Measurements from ENCODE around the gene MLF1. TPM values are rescaled to one million over a fixed set of nuclear protein-coding genes. Genes with fewer than 3 reads are reported as not detected.

MLF1 gene
- total RNA-seq, 1 donor from 2014 or later = 37.0 TPM

DNA sequence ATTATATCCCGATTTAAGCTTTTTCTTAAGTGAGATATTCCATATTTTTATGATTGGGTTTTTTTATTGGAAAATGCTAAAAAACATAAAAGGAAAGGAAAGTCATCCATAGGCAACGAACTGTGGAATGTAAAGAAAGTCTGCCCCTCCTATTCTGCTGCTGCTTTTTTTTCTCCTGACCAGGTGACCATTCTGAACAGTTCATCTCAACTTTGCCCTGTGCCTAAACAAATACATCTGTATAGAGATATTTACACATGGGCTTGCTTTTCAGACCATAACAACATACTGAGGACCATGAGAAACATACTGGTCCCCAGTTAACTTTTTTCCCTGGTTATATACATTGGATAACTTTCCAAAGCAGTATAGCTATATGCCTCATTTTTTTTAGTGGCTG lies 18.9 kb upstream of the MLF1 start:
- no peak overlapping the region for H3K9ac ChIP-seq
- H2AFZ ChIP-seq (replicated peaks) = no peak overlapping the region
- Mint-ChIP-seq H3K36me3 (no peaks in the 10 kb centered on the region), H3K9me3 (no peaks in the 10 kb centered on the region), H3K27me3 (ENCODE audit: insufficient read depth, low read depth) (peaks cover 2% of the 10 kb centered on the region), H3K4me3 (no peak overlapping the region), H3K4me1 (no peaks in the 10 kb centered on the region), H3K27ac (no peak overlapping the region)
- H3K27ac ChIP-seq = no peak overlapping the region
- DNase-seq (ENCODE audit: low spot score) = no peak
- no peaks in the 10 kb centered on the region for H3K9me3 ChIP-seq (ENCODE audit: low read depth)
- no peak overlapping the region for H3K4me3 ChIP-seq
- H3K27me3 ChIP-seq = no peaks in the 10 kb centered on the region
- no peaks in the 10 kb centered on the region for H3F3A ChIP-seq (ENCODE audit: low read depth)
- H3K79me2 ChIP-seq (ENCODE audit: low read depth) = no peaks in the 10 kb centered on the region
- H3K4me2 ChIP-seq = no peak overlapping the region
- H4K20me1 ChIP-seq (ENCODE audit: low read depth) = no peaks in the 10 kb centered on the region
- TF ChIP-seq EZH2 (IDR thresholded peaks at IDR 0.05) (no peak), EZH2phosphoT487 (IDR thresholded peaks at IDR 0.05) (no peak)
- TF ChIP-seq, protein P1, sequence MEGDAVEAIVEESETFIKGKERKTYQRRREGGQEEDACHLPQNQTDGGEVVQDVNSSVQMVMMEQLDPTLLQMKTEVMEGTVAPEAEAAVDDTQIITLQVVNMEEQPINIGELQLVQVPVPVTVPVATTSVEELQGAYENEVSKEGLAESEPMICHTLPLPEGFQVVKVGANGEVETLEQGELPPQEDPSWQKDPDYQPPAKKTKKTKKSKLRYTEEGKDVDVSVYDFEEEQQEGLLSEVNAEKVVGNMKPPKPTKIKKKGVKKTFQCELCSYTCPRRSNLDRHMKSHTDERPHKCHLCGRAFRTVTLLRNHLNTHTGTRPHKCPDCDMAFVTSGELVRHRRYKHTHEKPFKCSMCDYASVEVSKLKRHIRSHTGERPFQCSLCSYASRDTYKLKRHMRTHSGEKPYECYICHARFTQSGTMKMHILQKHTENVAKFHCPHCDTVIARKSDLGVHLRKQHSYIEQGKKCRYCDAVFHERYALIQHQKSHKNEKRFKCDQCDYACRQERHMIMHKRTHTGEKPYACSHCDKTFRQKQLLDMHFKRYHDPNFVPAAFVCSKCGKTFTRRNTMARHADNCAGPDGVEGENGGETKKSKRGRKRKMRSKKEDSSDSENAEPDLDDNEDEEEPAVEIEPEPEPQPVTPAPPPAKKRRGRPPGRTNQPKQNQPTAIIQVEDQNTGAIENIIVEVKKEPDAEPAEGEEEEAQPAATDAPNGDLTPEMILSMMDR (IDR thresholded peaks at IDR 0.05) = no peak
- no peaks in the 10 kb centered on the region for H3K4me1 ChIP-seq
- H3K36me3 ChIP-seq = no peaks in the 10 kb centered on the region

DNA sequence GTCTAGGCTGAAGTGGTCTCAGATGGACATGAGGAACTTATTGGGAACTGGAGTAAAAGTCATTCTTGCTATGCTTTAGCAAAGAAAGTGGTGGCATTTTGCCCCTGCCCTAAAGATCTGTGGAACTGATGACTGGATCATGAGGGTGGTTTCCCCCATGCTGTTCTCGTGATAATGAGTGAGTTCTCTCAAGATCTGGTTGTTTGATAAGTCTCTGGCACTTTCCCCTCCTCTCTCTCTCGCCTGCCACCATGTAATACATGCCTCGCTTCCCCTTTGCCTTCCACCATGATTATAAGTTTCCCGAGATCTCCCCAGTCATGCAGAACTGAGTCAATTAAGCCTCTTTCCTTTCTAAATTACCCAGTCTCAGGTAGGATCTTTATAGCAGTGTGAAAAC lies 11.5 kb upstream of the MLF1 start:
- no peaks in the 10 kb centered on the region for H3K9me3 Mint-ChIP-seq
- no peaks in the 10 kb centered on the region for H3K4me1 Mint-ChIP-seq
- H3K9me3 ChIP-seq (ENCODE audit: low read depth) = no peaks in the 10 kb centered on the region
- no peak overlapping the region for H3K4me2 ChIP-seq
- H3K27ac Mint-ChIP-seq = no peak overlapping the region
- no peak overlapping the region for H3K4me3 Mint-ChIP-seq
- no peaks in the 10 kb centered on the region for H3K27me3 ChIP-seq
- no peak overlapping the region for H3K4me3 ChIP-seq
- no peaks in the 10 kb centered on the region for H3K27me3 Mint-ChIP-seq (ENCODE audit: insufficient read depth, low read depth)
- H3F3A ChIP-seq (ENCODE audit: low read depth) = no peaks in the 10 kb centered on the region
- no peak overlapping the region for H2AFZ ChIP-seq (replicated peaks)
- TF ChIP-seq, protein P1 (IDR thresholded peaks at IDR 0.05) = no peak
- TF ChIP-seq EZH2 (IDR thresholded peaks at IDR 0.05) (no peak), EZH2phosphoT487 (IDR thresholded peaks at IDR 0.05) (no peak)
- no peaks in the 10 kb centered on the region for H3K36me3 ChIP-seq
- H3K36me3 Mint-ChIP-seq = no peaks in the 10 kb centered on the region
- H4K20me1 ChIP-seq (ENCODE audit: low read depth) = no peaks in the 10 kb centered on the region
- no peaks in the 10 kb centered on the region for H3K79me2 ChIP-seq (ENCODE audit: low read depth)
- no peaks in the 10 kb centered on the region for H3K4me1 ChIP-seq
- H3K27ac ChIP-seq = no peak overlapping the region
- no peak for DNase-seq (ENCODE audit: low spot score)
- no peak overlapping the region for H3K9ac ChIP-seq

DNA sequence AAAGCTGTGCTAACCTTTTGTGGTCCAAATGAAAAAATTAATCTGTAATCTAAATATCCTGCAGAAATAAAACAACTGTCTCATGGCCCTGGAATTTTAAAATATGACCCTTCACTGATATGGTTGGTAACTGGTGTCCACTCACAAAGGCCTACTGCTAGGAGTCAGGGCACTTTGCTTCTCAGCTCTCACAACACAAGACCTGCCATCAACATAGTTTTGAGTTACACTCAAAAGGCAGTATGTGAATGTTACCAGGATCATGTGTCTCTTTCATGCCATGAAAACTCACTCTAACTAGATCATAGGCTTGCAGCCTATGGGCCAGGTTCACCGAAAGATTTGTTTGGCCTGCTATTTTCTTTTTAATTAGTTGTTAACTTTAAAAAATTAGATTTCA lies 10.0 kb upstream of the MLF1 start:
- Mint-ChIP-seq H3K4me1 (no peaks in the 10 kb centered on the region), H3K9me3 (no peaks in the 10 kb centered on the region)
- TF ChIP-seq EZH2phosphoT487 (IDR thresholded peaks at IDR 0.05) (no peak), EZH2 (IDR thresholded peaks at IDR 0.05) (no peak)
- TF ChIP-seq, protein P1 (IDR thresholded peaks at IDR 0.05) = no peak

More for the DNA sequence above, 10.0 kb upstream of the MLF1 start:
- H3K9ac ChIP-seq = no peak overlapping the region
- H3K4me3 ChIP-seq = no peak overlapping the region
- Mint-ChIP-seq H3K27ac (no peak overlapping the region), H3K27me3 (ENCODE audit: insufficient read depth, low read depth) (no peaks in the 10 kb centered on the region), H3K4me3 (no peak overlapping the region), H3K36me3 (no peaks in the 10 kb centered on the region)
- no peak for DNase-seq (ENCODE audit: low spot score)
- no peaks in the 10 kb centered on the region for H3K79me2 ChIP-seq (ENCODE audit: low read depth)
- H4K20me1 ChIP-seq (ENCODE audit: low read depth) = no peaks in the 10 kb centered on the region
- H3K27ac ChIP-seq = no peak overlapping the region
- H3K36me3 ChIP-seq = no peaks in the 10 kb centered on the region
- no peaks in the 10 kb centered on the region for H3K9me3 ChIP-seq (ENCODE audit: low read depth)
- H3F3A ChIP-seq (ENCODE audit: low read depth) = no peaks in the 10 kb centered on the region
- no peaks in the 10 kb centered on the region for H3K4me1 ChIP-seq
- no peak overlapping the region for H2AFZ ChIP-seq (replicated peaks)
- no peak overlapping the region for H3K4me2 ChIP-seq
- no peaks in the 10 kb centered on the region for H3K27me3 ChIP-seq
